Dendritic cell treated with granulocyte-macrophage colony-stimulating factor and Interleukin-4, amounts not matched to agents 40 ng/mL and 50 ng/mL, for 4 days (primary cell): ENCODE results near the gene SYNJ2.

Experiments
- H3K27ac Mint-ChIP-seq: one replicate; pipeline ENCODE4 v1.8.0; 2022; ENCODE audit warnings: mild to moderate bottlenecking, mixed read lengths
- H3K27me3 Mint-ChIP-seq: one replicate; pipeline ENCODE4 v1.8.0; 2022; ENCODE audit warnings: mild to moderate bottlenecking, mixed read lengths
- H3K36me3 Mint-ChIP-seq: one replicate; pipeline ENCODE4 v1.8.0; 2022; ENCODE audit warnings: low read depth, mixed read lengths
- H3K4me1 Mint-ChIP-seq: one replicate; pipeline ENCODE4 v1.8.0; 2022; ENCODE audit warnings: low read depth, mixed read lengths
- H3K4me3 Mint-ChIP-seq: one replicate; pipeline ENCODE4 v1.8.0; 2022; ENCODE audit warnings: mild to moderate bottlenecking, moderate library complexity, mixed read lengths
- H3K9me3 Mint-ChIP-seq: one replicate; pipeline ENCODE4 v1.8.0; 2022; ENCODE audit warnings: mixed read lengths
- intact Hi-C: fragments of 100-400 bp; cut with micrococcal nuclease; formaldehyde crosslinking; loops from one replicate; pipeline ENCODE4 v1.15.0; 2022

SYNJ2 gene

DNA sequence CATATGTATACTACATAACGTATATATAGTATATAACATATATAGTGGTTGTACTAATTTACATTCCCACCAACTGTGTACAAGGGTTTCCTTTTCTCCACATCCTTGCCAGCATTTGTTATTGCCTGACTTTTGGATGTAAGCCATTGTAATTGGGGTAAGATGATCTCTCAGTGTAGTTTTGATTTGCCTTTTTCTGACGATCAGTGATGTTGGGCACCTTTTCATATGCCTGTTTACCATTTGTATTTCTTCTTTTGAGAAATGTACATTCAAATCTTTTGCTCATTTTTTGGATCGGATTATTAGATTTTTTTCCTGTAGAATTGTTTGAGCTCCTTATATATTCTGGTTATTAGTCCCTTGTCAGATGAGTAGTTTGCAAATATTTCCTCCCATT, 11.4 kb downstream of the SYNJ2 start:
- Mint-ChIP-seq H3K27ac (no peak overlapping the region), H3K4me1 (peaks cover 33% of the 10 kb centered on the region), H3K9me3 (no peaks in the 10 kb centered on the region)

DNA sequence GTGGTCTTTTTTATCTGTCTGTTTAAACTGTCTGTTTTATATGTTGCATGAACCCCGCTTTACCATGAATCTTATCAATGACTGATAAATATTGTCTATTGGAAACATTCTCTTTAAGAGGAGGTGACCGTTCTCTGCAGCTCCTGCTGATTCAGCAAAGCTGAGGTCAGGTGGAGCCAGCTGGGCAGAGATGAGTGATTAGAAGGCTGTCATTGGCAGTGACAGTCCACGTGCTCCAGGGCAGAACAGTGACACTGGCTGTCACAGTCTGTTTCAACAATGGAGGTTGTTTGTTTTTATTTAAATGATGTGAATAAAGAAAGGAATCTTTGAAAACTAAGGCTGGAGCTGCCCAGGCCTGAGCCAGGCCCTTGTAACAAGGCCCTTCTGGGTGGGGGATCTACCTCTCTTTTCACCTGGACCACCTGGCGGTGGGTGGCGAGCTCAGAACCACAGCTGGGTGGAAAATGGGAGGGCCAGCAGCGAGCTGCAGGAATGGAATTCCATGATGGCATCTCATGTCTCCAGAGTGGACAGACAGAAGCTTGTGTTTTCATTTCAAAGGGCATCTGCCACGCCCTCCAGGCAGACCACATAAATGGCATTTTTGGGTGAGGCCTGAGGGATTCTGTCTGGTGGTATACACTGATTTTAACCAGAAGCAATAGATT, 12.6 kb downstream of the SYNJ2 start:
- H3K4me3 Mint-ChIP-seq: no peak overlapping the region
- H3K27me3 Mint-ChIP-seq: peaks cover 20% of the 10 kb centered on the region
- H3K27ac Mint-ChIP-seq: no peak overlapping the region
- H3K4me1 Mint-ChIP-seq: peaks cover 36% of the 10 kb centered on the region
- no peaks in the 10 kb centered on the region for H3K36me3 Mint-ChIP-seq
- no peaks in the 10 kb centered on the region for H3K9me3 Mint-ChIP-seq
- intact Hi-C loops: no loop called here

More for the DNA sequence above, 11.4 kb downstream of the SYNJ2 start:
- Mint-ChIP-seq H3K36me3 (no peaks in the 10 kb centered on the region), H3K27me3 (peaks cover 20% of the 10 kb centered on the region), H3K4me3 (no peak overlapping the region)
- intact Hi-C loops: no loop called here

DNA sequence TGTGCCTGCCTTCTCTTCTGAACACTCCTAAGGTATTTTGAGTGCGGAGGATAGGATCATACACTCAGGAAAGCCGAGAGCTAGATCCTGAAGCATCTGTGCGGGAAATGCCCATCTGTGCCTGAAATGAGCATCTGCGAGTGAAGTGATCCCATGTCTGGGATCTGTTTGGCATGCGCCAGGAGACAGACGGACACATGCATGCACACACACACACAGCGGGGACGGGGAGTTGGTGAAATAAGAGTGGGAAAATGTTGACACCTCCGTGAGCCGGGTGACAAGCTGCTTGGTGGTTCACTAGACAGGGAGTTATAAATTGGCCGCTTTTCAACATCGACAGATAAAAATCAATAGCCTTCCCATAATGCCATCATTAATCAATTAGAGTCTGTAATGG, 13.8 kb downstream of the SYNJ2 start:
- no peaks in the 10 kb centered on the region for H3K9me3 Mint-ChIP-seq
- no peak overlapping the region for H3K4me3 Mint-ChIP-seq
- no peaks in the 10 kb centered on the region for H3K36me3 Mint-ChIP-seq
- H3K27ac Mint-ChIP-seq: no peak overlapping the region
- H3K27me3 Mint-ChIP-seq: peaks cover 10% of the 10 kb centered on the region
- intact Hi-C loops: no loop called here
- peaks cover 32% of the 10 kb centered on the region for H3K4me1 Mint-ChIP-seq

DNA sequence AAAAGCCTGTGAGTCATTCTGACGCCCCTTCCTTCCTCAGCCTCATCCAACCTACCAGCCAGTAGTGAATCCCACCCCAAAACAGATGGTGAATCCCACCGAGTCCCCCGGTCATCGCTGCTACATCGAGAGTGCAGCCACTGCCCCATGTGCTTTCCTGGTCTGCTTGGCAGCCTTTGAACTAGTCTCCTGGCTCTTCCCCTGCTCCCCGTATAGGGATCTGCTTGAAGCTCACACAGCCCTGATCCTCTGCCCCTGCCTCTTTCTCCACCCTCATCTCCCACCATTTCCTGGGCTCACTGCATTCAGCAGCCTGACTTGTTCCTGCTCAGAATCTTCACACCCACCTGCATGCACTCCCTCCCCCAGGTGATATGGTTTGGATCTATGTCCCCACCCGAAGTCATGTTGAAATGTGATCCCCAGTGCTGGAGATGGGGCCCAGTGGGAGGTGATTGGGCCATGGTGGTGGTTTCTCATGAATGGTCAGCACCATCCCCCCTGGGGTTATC, 14.6 kb downstream of the SYNJ2 start:
- no peaks in the 10 kb centered on the region for H3K9me3 Mint-ChIP-seq
- peaks cover 35% of the 10 kb centered on the region for H3K4me1 Mint-ChIP-seq
- no peaks in the 10 kb centered on the region for H3K36me3 Mint-ChIP-seq
- H3K27me3 Mint-ChIP-seq: peaks cover 3% of the 10 kb centered on the region
- H3K4me3 Mint-ChIP-seq: no peak overlapping the region
- H3K27ac Mint-ChIP-seq: peak overlapping the region; percentile 7
- intact Hi-C loops: no loop called here

DNA sequence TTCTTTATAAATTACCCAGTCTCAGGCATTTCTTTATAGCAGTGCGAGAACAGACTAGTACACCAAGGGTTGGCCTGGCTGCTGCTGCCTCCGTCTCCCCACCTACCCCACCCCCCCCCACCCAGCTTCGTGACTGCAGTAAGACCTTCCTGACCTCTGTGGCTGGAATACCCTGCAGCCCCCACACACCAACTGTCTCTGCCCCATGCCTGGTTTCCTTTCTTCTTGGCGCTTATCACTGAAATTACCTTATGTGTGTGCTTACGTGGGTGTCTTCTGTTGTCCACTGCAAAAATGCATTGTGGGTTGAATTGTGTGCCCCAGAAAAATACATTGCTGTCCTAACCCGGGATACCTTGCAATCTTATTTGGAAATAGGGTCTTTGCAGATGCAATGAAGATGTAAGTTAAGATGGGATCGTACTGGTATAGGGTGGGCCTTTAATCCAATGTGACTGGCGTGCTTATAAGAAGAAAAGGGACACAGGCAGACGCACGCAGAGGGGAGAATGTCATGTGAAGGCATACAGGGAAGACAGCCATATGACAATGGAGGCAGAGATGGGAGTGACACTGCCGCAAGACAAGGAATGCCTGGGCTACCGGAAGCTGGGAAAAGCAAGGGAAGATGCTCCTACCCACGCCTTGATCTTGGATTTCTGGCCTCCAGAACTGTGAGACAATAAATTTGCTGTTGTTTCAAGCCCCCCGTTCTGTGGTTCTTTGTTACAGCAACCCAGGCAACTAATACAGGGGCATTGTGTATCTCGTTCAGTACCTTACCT, 15.4 kb downstream of the SYNJ2 start:
- H3K27ac Mint-ChIP-seq: no peak overlapping the region
- intact Hi-C loops: no loop called here
- no peaks in the 10 kb centered on the region for H3K36me3 Mint-ChIP-seq
- peaks cover 42% of the 10 kb centered on the region for H3K4me1 Mint-ChIP-seq
- peaks cover 7% of the 10 kb centered on the region for H3K9me3 Mint-ChIP-seq
- no peak overlapping the region for H3K4me3 Mint-ChIP-seq
- peaks cover 3% of the 10 kb centered on the region for H3K27me3 Mint-ChIP-seq

DNA sequence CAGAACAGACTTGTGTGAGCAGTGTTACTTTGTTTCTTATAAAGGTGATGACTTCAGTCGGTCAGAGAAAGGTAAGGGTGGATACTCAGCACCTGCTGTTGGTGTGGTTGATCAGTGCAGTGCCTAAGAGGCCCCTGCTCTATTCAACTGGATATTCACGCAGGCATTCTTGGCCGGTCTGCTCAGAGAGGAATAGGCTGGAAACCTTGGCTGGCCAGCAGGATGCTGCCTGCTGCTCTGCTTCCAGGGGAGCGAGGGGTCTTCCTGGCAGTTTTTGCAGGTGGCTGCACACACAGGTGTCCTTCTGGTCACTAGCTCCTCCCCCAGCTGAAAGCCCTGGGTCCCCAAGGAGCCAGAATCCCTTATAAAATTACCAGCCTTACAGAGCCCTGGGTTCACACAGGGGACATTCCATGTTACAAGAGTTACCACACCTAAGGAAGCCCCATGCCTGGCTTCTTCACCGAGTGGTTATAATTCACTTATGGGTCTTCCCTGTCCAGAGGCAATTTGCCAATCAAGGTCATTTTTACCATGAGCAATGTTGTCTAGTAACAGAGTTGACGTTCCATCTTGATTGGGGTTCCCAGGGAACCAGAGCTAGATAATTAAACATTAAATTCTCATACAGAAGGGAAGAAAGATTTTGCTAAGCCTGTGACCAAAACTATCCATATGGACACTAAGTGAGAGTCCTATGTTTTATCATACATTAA, 16.4 kb downstream of the SYNJ2 start:
- Mint-ChIP-seq H3K27ac (no peak overlapping the region), H3K27me3 (peaks cover 3% of the 10 kb centered on the region), H3K4me1 (peaks cover 50% of the 10 kb centered on the region), H3K36me3 (no peaks in the 10 kb centered on the region), H3K4me3 (no peak overlapping the region), H3K9me3 (peaks cover 7% of the 10 kb centered on the region)
- intact Hi-C loops: no loop called here

DNA sequence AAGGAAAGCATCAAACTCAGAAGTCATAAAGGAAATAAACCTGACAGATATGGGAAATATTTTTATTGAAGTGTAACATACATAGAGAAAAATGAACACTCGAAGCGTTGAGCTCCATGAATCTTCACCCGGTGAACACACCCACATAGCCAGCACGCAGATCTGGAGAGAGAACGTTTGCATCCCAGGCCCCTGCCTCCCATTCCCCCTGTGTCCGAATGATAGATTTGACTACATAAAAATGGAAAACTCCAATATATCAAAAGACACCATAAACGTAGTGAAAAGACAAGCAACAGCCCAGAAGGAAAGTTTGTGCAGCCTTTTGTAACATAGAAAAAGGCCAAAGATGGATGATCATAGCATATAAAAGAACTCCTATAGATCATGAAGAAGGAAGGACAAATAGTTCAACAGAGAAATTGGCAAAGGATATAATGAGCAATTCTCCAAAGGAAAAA, 17.1 kb downstream of the SYNJ2 start:
- intact Hi-C loops: no loop called here
- Mint-ChIP-seq H3K36me3 (no peaks in the 10 kb centered on the region), H3K27me3 (peaks cover 3% of the 10 kb centered on the region), H3K4me1 (peaks cover 57% of the 10 kb centered on the region), H3K4me3 (no peak overlapping the region), H3K27ac (no peak overlapping the region), H3K9me3 (peaks cover 7% of the 10 kb centered on the region)

DNA sequence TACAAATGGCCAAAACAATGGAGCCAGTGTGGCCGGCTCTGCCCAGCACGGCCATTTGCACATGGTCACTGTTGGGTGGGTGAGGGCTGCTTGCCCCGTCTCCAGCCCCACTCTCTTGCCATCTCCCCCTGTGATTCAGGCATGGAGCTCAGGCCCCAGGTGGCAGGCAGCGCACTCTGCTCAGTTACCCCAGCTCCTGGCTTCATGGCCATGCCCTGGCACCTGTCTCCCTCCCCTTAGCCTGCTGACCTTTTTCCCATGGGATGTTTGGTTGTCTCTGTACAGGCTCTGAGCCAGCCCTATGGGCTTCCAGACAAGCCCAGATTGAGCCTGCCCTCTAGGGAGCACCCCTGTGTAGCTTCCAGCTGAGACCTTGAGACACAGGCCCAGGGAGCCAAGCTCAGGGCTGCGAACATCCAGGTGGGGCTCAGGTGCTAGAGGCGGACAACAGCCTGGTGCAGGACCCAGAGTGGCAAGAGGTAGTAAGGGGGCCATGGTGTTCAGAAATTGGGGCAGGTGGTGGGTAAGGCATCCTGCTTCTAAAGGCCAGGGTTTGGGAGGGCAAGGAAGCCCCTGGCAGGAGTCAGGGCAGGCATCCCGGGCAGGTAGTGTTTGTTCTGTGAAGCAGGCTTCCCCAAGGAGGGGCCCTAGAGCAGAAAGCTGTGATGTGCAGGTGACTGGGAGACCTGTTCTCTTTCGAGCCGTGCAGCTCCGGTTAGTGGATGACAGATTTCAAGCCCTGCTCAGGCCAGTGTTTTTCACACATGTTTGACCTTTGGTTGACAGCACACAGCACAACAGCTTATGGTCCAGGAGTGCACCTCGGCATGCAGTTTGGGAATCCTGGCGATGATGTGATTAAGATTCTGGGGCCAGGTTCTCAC, 17.7 kb downstream of the SYNJ2 start:
- Mint-ChIP-seq H3K9me3 (peaks cover 7% of the 10 kb centered on the region), H3K27ac (no peak overlapping the region), H3K4me3 (no peak overlapping the region), H3K27me3 (peaks cover 3% of the 10 kb centered on the region), H3K36me3 (no peaks in the 10 kb centered on the region), H3K4me1 (peaks cover 58% of the 10 kb centered on the region)
- intact Hi-C loops: no loop called here

DNA sequence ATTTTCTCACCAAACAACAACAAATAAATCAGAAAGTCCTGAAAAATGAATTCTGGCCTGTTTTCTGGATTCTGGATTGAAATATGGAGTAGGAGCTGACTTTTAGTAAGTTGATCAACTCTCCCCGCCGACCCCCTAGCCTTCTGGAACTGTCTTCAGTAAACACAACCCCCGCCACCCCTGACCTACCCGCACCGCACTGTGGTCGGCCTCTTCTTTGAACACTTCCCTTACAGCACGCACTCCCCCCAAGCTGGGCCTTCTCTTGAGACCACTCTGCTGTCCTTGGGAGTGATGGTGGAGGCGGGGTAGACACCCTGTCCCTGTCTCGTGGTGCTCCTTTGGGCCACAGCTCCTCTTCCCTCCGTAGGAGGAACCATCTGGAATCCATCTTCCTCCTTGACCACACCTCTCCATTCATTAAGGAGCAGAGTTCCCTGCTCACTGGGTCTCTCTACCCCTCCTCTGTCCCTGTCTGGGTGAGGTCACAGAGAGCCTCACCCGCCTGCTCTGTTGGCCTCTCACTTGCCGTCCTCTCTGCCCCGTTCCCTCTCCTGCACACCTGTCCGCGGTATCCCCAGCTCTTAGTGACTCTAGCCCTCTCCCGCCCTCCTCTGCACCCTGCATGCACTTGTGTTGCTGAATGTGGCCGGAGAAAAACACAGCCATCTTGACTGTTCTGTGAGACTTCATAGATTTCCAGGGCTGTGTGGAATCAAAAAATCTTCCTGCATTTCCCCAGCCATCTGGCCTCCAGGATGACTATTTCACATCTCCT, 19.1 kb downstream of the SYNJ2 start:
- peak overlapping the region; percentile 23 for H3K27ac Mint-ChIP-seq
- no peaks in the 10 kb centered on the region for H3K36me3 Mint-ChIP-seq
- intact Hi-C loops: no loop called here
- no peak overlapping the region for H3K4me3 Mint-ChIP-seq
- peaks cover 4% of the 10 kb centered on the region for H3K27me3 Mint-ChIP-seq
- peaks cover 65% of the 10 kb centered on the region for H3K4me1 Mint-ChIP-seq
- peaks cover 7% of the 10 kb centered on the region for H3K9me3 Mint-ChIP-seq

DNA sequence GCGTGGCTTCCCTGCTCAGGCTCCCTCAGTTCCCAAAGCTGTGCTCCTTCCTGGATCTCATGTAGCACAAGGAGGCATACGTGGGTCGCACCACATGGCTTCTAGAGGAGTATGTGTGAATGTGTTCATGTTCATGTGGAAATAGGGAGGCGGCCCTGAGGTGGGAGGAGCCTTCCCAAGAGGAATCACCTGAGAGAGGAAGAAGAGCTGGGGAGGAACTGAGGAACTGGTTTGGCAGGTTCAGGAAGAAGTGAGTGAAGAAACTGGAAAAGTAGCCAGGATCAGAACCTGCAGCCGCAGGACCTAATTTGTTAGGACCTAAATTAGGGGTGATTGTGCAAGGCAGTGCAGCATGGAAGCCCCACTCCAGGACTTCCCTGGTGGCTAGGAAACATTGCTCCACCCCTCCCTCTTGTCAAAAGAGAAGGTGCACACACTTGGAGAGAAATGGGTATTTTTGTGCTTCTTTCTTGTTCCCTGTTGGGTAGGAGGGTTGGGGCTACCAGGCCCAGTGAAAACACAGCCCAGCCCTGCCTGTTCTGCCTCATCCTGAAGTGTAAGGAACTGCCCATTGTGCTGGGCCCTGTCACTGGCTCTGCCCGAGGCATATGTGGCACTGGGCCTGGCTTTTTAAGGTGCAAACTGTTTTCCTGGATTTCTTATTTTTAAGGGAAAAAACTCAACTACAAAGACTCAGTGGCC, 20.7 kb downstream of the SYNJ2 start:
- intact Hi-C loops: no loop called here
- no peak overlapping the region for H3K4me3 Mint-ChIP-seq
- no peaks in the 10 kb centered on the region for H3K36me3 Mint-ChIP-seq
- peaks cover 5% of the 10 kb centered on the region for H3K27me3 Mint-ChIP-seq
- peaks cover 7% of the 10 kb centered on the region for H3K9me3 Mint-ChIP-seq
- H3K27ac Mint-ChIP-seq: peak overlapping the region; percentile 88
- H3K4me1 Mint-ChIP-seq: peaks cover 71% of the 10 kb centered on the region

DNA sequence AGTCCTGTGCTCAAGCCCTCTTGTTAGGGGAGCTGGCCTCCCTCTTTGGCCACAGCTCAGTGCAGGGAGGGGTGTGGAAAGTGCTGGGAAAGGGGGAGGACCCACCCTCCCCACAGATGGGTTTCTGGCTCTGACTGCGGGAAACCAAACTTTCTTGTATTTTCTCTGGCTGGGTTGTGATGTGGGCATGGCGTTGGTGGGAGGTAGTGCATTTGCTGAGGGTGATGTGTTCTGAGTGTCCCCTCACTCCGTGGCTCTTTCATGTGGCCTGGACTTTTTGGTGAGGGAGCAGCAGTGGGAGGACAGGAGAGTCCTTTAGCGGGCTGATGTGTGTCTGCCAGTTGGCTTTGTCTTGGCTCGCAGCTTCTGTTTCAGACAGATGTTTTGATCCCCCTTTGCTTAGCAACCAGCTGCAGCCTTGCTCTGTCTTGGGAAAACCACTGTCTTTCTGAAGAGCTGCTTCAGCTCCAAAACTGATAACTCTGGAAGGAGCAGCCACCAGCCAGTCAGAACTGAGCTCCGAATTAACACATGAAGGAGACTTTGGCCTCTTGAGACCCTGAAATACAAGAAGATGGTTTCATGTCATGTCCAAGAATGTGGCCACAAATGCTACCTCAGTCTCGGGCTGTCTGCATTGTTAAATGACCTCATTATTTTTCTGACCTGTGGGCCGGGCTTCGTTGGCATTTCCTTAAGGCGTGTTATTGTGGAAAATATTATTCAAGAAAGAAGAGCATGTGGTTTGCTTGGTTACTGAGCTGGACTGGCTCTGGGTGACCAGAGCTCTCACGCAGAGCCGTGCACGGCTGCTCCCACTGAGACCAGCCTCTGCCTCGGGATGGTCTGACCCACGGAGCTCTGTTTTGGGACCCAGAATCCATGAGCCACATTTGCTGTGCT, 21.5 kb downstream of the SYNJ2 start:
- intact Hi-C loops: no loop called here
- H3K27me3 Mint-ChIP-seq: peaks cover 5% of the 10 kb centered on the region
- peaks cover 78% of the 10 kb centered on the region for H3K4me1 Mint-ChIP-seq
- H3K36me3 Mint-ChIP-seq: no peaks in the 10 kb centered on the region
- peaks cover 7% of the 10 kb centered on the region for H3K9me3 Mint-ChIP-seq
- peak overlapping the region; percentile 88 for H3K27ac Mint-ChIP-seq
- no peak overlapping the region for H3K4me3 Mint-ChIP-seq
